Mesodermal cell (in vitro differentiated cells): Measurements from ENCODE around the gene CSNK2A2. TPM values are rescaled to one million over a fixed set of nuclear protein-coding genes. Genes with fewer than 3 reads are reported as not detected.

Experiments used
- H3K27ac ChIP-seq: 2 replicates; pipeline ENCODE4 v1.7.0; 2013; ENCODE audit warnings: mild to moderate bottlenecking, low read depth, low read length, moderate library complexity; ENCODE audit not compliant: severe bottlenecking
- H3K36me3 ChIP-seq: 2 replicates; pipeline ENCODE4 v1.7.1; 2013; ENCODE audit warnings: mild to moderate bottlenecking, low read length, moderate library complexity; ENCODE audit not compliant: control insufficient read depth, insufficient read depth
- H3K4me1 ChIP-seq: one replicate; pipeline ENCODE4 v1.7.1; 2013; ENCODE audit warnings: mild to moderate bottlenecking, low read length; ENCODE audit not compliant: insufficient read depth, control insufficient read depth, poor library complexity, severe bottlenecking
- H3K4me3 ChIP-seq: 2 replicates; pipeline ENCODE4 v1.7.0; 2013; ENCODE audit warnings: low read length, control low read depth, mild to moderate bottlenecking; ENCODE audit not compliant: insufficient read depth, poor library complexity, severe bottlenecking; ENCODE audit errors: extremely low read depth
- H3K9me3 ChIP-seq: 2 replicates; pipeline ENCODE4 v1.7.1; 2013; ENCODE audit warnings: mild to moderate bottlenecking, low read length, moderate library complexity; ENCODE audit not compliant: control insufficient read depth
- WGBS, 2 experiments: methylation state at CpG; one replicate each; pipeline ENCODE4 v1.1.5; 2013; ENCODE audit warnings: missing lambda C conversion rate in 2 of 2; ENCODE audit not compliant: insufficient coverage in 2 of 2; 5-methylcytosine and 5-hydroxymethylcytosine counted together
- polyA plus RNA-seq, 2 experiments: library from polyadenylated mRNA; stranded (reverse); fragments of 50-300 nt; gene quantifications; one replicate each; pipeline ENCODE4 v1.2.3, GENCODE V29; 2013

The CSNK2A2 gene
- 75.8 TPM for polyA plus RNA-seq (2013, experiment 1 of 2)
- polyA plus RNA-seq (2013, experiment 2 of 2), result 78.5 TPM

GRCh38 chr16:58198022-58198683 lies at the start of gene CSNK2A2:
Gene CSNK2A2, minus strand, starts transcription at chr16:58198106. Its CDS starts 370 bp downstream, at chr16:58197736.
- H3K9me3 ChIP-seq, result no peaks in the 10 kb centered on the region

GRCh38 chr16:58243528-58244004 lies 45.7 kb upstream of the CSNK2A2 start:
- Histone ChIP-seq H3K36me3 (no peaks in the 10 kb centered on the region), H3K9me3 (no peaks in the 10 kb centered on the region), H3K4me1 (peaks cover 3% of the 10 kb centered on the region), H3K27ac (peak overlapping the region; percentile 77), H3K4me3 (no peak overlapping the region)
- 35 to 53% methylated on average over 5 of the region's 8 CpGs for WGBS, 2 experiments

More at GRCh38 chr16:58198022-58198683, at the start of gene CSNK2A2:
- Histone ChIP-seq H3K36me3 (peaks cover 36% of the 10 kb centered on the region), H3K27ac (no peak within 1 kb of the TSS), H3K4me1 (peaks cover 3% of the 10 kb centered on the region), H3K4me3 (peak within 1 kb of the TSS; percentile 67)
- WGBS, 2 experiments, result 2 to 4% methylated on average over 29 to 43 of the region's 52 CpGs

- Histone ChIP-seq H3K36me3 (no peaks in the 10 kb centered on the region), H3K9me3 (no peaks in the 10 kb centered on the region), H3K4me3 (no peak overlapping the region), H3K4me1 (peaks cover 2% of the 10 kb centered on the region), H3K27ac (peak overlapping the region; percentile 19)
- WGBS, 2 experiments, result 15 to 20% methylated on average over 5 of the region's 5 CpGs
Observed at GRCh38 chr16:58236831-58237230, 38.9 kb upstream of the CSNK2A2 start.

GRCh38 chr16:58236231-58236690 lies 38.4 kb upstream of the CSNK2A2 start:
- Histone ChIP-seq H3K36me3 (no peaks in the 10 kb centered on the region), H3K4me1 (peaks cover 2% of the 10 kb centered on the region), H3K27ac (no peak overlapping the region), H3K9me3 (no peaks in the 10 kb centered on the region), H3K4me3 (peak overlapping the region; percentile 46)
- WGBS, 2 experiments, result 1 to 4% methylated on average over 10 to 13 of the region's 13 CpGs

GRCh38 chr16:58235663-58236062 lies 37.8 kb upstream of the CSNK2A2 start:
- 75 to 82% methylated on average over 2 to 3 of the region's 3 CpGs for WGBS, 2 experiments
- Histone ChIP-seq H3K36me3 (no peaks in the 10 kb centered on the region), H3K9me3 (no peaks in the 10 kb centered on the region), H3K27ac (no peak overlapping the region), H3K4me3 (peak overlapping the region; percentile 46), H3K4me1 (peaks cover 2% of the 10 kb centered on the region)

GRCh38 chr16:58234831-58235595 lies 37.1 kb upstream of the CSNK2A2 start:
- WGBS, 2 experiments, result 71 to 78% methylated on average over 4 to 6 of the region's 10 CpGs
- Histone ChIP-seq H3K4me3 (no peak overlapping the region), H3K27ac (no peak overlapping the region), H3K9me3 (no peaks in the 10 kb centered on the region), H3K36me3 (no peaks in the 10 kb centered on the region), H3K4me1 (peaks cover 2% of the 10 kb centered on the region)

GRCh38 chr16:58230259-58230658 lies 32.4 kb upstream of the CSNK2A2 start:
- no peaks in the 10 kb centered on the region for H3K36me3 ChIP-seq
- no peak overlapping the region for H3K4me3 ChIP-seq
- no peaks in the 10 kb centered on the region for H3K4me1 ChIP-seq
- H3K9me3 ChIP-seq, result no peaks in the 10 kb centered on the region
- WGBS, 2 experiments, result 80% methylated on average over 2 of the region's 8 CpGs; no CpG with 5 or more reads in 1 of the 2 experiments
- no peak overlapping the region for H3K27ac ChIP-seq

GRCh38 chr16:58226790-58227189 lies 28.9 kb upstream of the CSNK2A2 start:
- no peaks in the 10 kb centered on the region for H3K9me3 ChIP-seq
- WGBS, 2 experiments, result 81 to 84% methylated on average over 2 to 3 of the region's 3 CpGs

GRCh38 chr16:58225965-58226602 lies 28.2 kb upstream of the CSNK2A2 start:
- H3K27ac ChIP-seq, result no peak overlapping the region
- no peaks in the 10 kb centered on the region for H3K36me3 ChIP-seq
- no peaks in the 10 kb centered on the region for H3K4me1 ChIP-seq
- no peak overlapping the region for H3K4me3 ChIP-seq
- H3K9me3 ChIP-seq, result no peaks in the 10 kb centered on the region
- 86 to 89% methylated on average over 8 of the region's 8 CpGs for WGBS, 2 experiments

More at GRCh38 chr16:58226790-58227189, 28.9 kb upstream of the CSNK2A2 start:
- Histone ChIP-seq H3K4me1 (no peaks in the 10 kb centered on the region), H3K4me3 (no peak overlapping the region), H3K36me3 (no peaks in the 10 kb centered on the region), H3K27ac (no peak overlapping the region)

GRCh38 chr16:58222532-58223316 lies 24.8 kb upstream of the CSNK2A2 start:
- H3K36me3 ChIP-seq, result no peaks in the 10 kb centered on the region
- no peaks in the 10 kb centered on the region for H3K9me3 ChIP-seq
- H3K27ac ChIP-seq, result no peak overlapping the region
- H3K4me1 ChIP-seq, result no peaks in the 10 kb centered on the region
- H3K4me3 ChIP-seq, result no peak overlapping the region
- WGBS, 2 experiments, result 75% methylated on average over 4 of the region's 7 CpGs; no CpG with 5 or more reads in 1 of the 2 experiments
